Measurements from ENCODE around the gene ZNF333. TPM values are rescaled to one million over a fixed set of nuclear protein-coding genes. Genes with fewer than 3 reads are reported as not detected.

ZNF333 gene
- total and polyA plus RNA-seq, 2 donors (not counting 3 experiments of a cell fraction or from before 2014, with no cell fraction given), result 11.1 to 19.7 TPM

DNA sequence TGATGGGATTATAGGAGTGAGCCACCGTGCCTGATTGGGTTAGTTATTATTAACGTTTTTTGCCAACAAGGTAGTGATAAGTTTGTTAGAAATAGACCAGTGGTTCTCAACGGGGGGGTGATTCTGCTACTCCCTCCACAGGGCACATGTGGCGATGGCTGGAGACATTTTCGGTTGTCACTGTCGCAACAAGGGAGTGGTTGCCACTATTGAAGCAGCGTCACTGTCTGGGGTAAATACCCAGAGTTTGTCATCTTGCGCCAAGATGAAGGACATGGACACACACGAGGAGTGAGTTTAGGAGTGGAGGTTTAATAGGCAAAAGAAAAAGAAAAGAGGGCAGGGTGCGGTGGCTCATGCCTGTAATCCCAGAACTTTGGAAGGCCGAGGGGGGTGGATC, 34.1 kb upstream of the ZNF333 start:
- intact Hi-C loops (cut with micrococcal nuclease), result no loop called here
- no peak overlapping the region for H3K27ac ChIP-seq (ENCODE audit: insufficient read depth, low read depth, low read length)
- no peaks in the 10 kb centered on the region for H3K4me1 ChIP-seq (ENCODE audit: control insufficient read depth, extremely low read depth, insufficient read depth, low read length)
- TF ChIP-seq EZH2 (IDR thresholded peaks at IDR 0.05; ENCODE audit: borderline replicate concordance, low read depth, low read length, severe bottlenecking) (no peak), POLR2A (IDR thresholded peaks at IDR 0.05; ENCODE audit: low read depth, low read length) (no peak), CTCF (IDR thresholded peaks at IDR 0.05; ENCODE audit: extremely low read depth in 1 of 2, insufficient read depth in 1 of 2, low read depth in 1 of 2, low read length in 2 of 2) (no peak), MYC (IDR thresholded peaks at IDR 0.05; ENCODE audit: low read depth, low read length) (no peak), JUN (IDR thresholded peaks at IDR 0.05; ENCODE audit: borderline replicate concordance, insufficient read depth, insufficient read length, low read depth) (no peak), MAX (IDR thresholded peaks at IDR 0.05; ENCODE audit: insufficient read depth, insufficient read length) (no peak), GATA2 (IDR thresholded peaks at IDR 0.05; ENCODE audit: insufficient read depth, insufficient read length, low read depth, low read length) (no peak), FOS (IDR thresholded peaks at IDR 0.05; ENCODE audit: borderline replicate concordance, insufficient read depth, low read length) (no peak), POLR2AphosphoS5 (IDR thresholded peaks at IDR 0.05; ENCODE audit: insufficient read depth, low read depth, low read length) (no peak)
- no peaks in the 10 kb centered on the region for H4K20me1 ChIP-seq (replicated peaks; ENCODE audit: control insufficient read depth, extremely low read depth, insufficient read depth, low read length)
- no peaks in the 10 kb centered on the region for H3K27me3 ChIP-seq (ENCODE audit: control insufficient read depth in 2 of 2, insufficient read depth in 2 of 2, low read length in 2 of 2)
- no peaks in the 10 kb centered on the region for H3K9me1 ChIP-seq (replicated peaks; ENCODE audit: control insufficient read depth, extremely low read depth, insufficient read depth, low read length)
- no peak overlapping the region for H3K4me2 ChIP-seq (ENCODE audit: insufficient read depth, low read length)
- DNase-seq (ENCODE audit: low read depth, low spot score), result no peak
- dilution Hi-C loops (cut with MboI; ENCODE audit: extremely low pct_ligation_motif_present, low sequenced_read_pairs), result no loop called here
- H3K36me3 ChIP-seq (ENCODE audit: control insufficient read depth in 2 of 2, extremely low read depth in 1 of 2, insufficient read depth in 2 of 2, low read length in 2 of 2), result no peaks in the 10 kb centered on the region
- no peak overlapping the region for H3K4me3 ChIP-seq (replicated peaks in 1 of 3; ENCODE audit: insufficient read depth in 1 of 3, low read depth in 1 of 3, low read length in 3 of 3)
- CTCF ChIA-PET, result interaction anchor here (0.9 kb wide), 1 partner anchor 14 kb away, joined by 3 read pairs; no protein-coding TSS in a partner anchor
- no peak overlapping the region for H2AFZ ChIP-seq (ENCODE audit: low read depth, low read length)
- no peak overlapping the region for H3K9ac ChIP-seq (replicated peaks; ENCODE audit: extremely low read depth, insufficient read depth, low read length)
- POLR2A ChIA-PET, result interaction anchor here (0.6 kb wide), 1 partner anchor 49 kb away, joined by 4 read pairs; no protein-coding TSS in a partner anchor
- no peaks in the 10 kb centered on the region for H3K79me2 ChIP-seq (ENCODE audit: control insufficient read depth, insufficient read depth, low read length)
- no peaks in the 10 kb centered on the region for H3K9me3 ChIP-seq (replicated peaks; ENCODE audit: control insufficient read depth, insufficient read depth, low read length)
- no TSS peak for BruUV-seq (replicated peaks)
- FAIRE-seq, result no peak
